H1 (cell line): ENCODE data around the gene CD96. TPM values are rescaled to one million over a fixed set of nuclear protein-coding genes. Genes with fewer than 3 reads are reported as not detected.

Experiments used
- CTCF ChIA-PET: fragments of 300-600 bp; sonication (Branson Sonifier 250); formaldehyde crosslinking; loops from one replicate; lab custom pipeline; 2021; ENCODE audit not compliant: partially characterized antibody; lab: Charles Lee
- POLR2A ChIA-PET: fragments of 300-600 bp; sonication (Branson Sonifier 250); formaldehyde crosslinking; loops from one replicate; lab custom pipeline; 2021; ENCODE audit warnings: inconsistent platforms; ENCODE audit not compliant: partially characterized antibody; lab: Charles Lee
- DNase-seq, 2 experiments: peaks; one replicate each; pipeline versions ENCODE4 v3.0.0 to v3.0.0-alpha.2; 2010 to 2022; ENCODE audit warnings: low spot score in 2 of 2, low read depth in 1 of 2, mixed read lengths in 1 of 2
- FAIRE-seq: peaks from 2 replicates; lab custom pipeline; 2011; peaks lifted over from hg19 to GRCh38; lab: Jason Lieb, UNC
- H2AFZ ChIP-seq: 2 replicates; pipeline ENCODE4 v1.8.1; 2012; ENCODE audit warnings: low read length, inconsistent platforms
- H2AK5ac ChIP-seq: 2 replicates; pipeline ENCODE4 v1.6.1; 2013; ENCODE audit warnings: low read depth, low read length
- H2BK120ac ChIP-seq: replicated peaks from 2 replicates; pipeline ENCODE3; 2013; ENCODE audit warnings: low read depth, low read length, inconsistent platforms
- H2BK12ac ChIP-seq: 2 replicates; pipeline ENCODE4 v1.6.1; 2013; ENCODE audit warnings: low read depth, low read length
- H2BK15ac ChIP-seq: 2 replicates; pipeline ENCODE4 v1.6.1; 2013; ENCODE audit warnings: low read length
- H2BK20ac ChIP-seq: 2 replicates; pipeline ENCODE4 v1.6.1; 2013; ENCODE audit warnings: low read length
- H2BK5ac ChIP-seq: 2 replicates; pipeline ENCODE4 v1.6.1; 2013; ENCODE audit warnings: low read depth, low read length
- H3K14ac ChIP-seq: 2 replicates; pipeline ENCODE4 v1.6.1; 2013; ENCODE audit warnings: inconsistent platforms; ENCODE audit not compliant: insufficient read length
- H3K18ac ChIP-seq: 2 replicates; pipeline ENCODE4 v1.6.1; 2013; ENCODE audit warnings: low read length; ENCODE audit errors: extremely low read depth
- H3K23ac ChIP-seq: 2 replicates; pipeline ENCODE4 v1.6.1; 2013; ENCODE audit warnings: inconsistent platforms; ENCODE audit not compliant: insufficient read length
- H3K23me2 ChIP-seq: 2 replicates; pipeline ENCODE4 v1.6.1; 2013; ENCODE audit warnings: low read depth, low read length
- H3K27ac ChIP-seq: 2 replicates; pipeline ENCODE4 v1.6.1; 2011; ENCODE audit warnings: low read depth, low read length, inconsistent platforms
- H3K27me3 ChIP-seq, 4 experiments: replicated peaks in 1 of 4; 1 replicate in 1 of 4; 2 replicates in 3 of 4; pipeline versions ENCODE4 v1.6.1 to v1.8.1; 2011 to 2013; ENCODE audit warnings: low read length in 3 of 4, mild to moderate bottlenecking in 3 of 4, inconsistent platforms in 2 of 4, mixed read lengths in 2 of 4, moderate library complexity in 1 of 4; ENCODE audit not compliant: control insufficient read depth in 3 of 4, insufficient read depth in 3 of 4; ENCODE audit errors: extremely low read depth in 1 of 4
- H3K36me3 ChIP-seq, 4 experiments: 2 replicates each; pipeline versions ENCODE4 v1.6.1 to v1.8.1; 2011 to 2013; ENCODE audit warnings: mild to moderate bottlenecking in 4 of 4, low read length in 3 of 4, moderate library complexity in 2 of 4, control low read depth in 1 of 4, inconsistent platforms in 1 of 4; ENCODE audit not compliant: insufficient read depth in 4 of 4, control insufficient read depth in 2 of 4
- H3K4ac ChIP-seq: replicated peaks from 2 replicates; pipeline ENCODE3; 2013; ENCODE audit warnings: low read length, low read depth, mixed read lengths, inconsistent platforms; ENCODE audit not compliant: insufficient read length
- H3K4me1 ChIP-seq, 4 experiments: replicated peaks in 1 of 4; 1 replicate in 1 of 4; 2 replicates in 3 of 4; pipeline versions ENCODE4 v1.6.1 to v1.8.1; 2011 to 2013; ENCODE audit warnings: low read length in 3 of 4, inconsistent platforms in 2 of 4, mixed read lengths in 1 of 4; ENCODE audit not compliant: insufficient read depth in 4 of 4, control insufficient read depth in 3 of 4
- H3K4me2 ChIP-seq, 2 experiments: 2 replicates each; pipeline versions ENCODE4 v1.6.1 to v1.8.1; 2011 to 2013; ENCODE audit warnings: low read depth in 2 of 2, low read length in 2 of 2, control low read depth in 1 of 2, inconsistent platforms in 1 of 2, mild to moderate bottlenecking in 1 of 2; ENCODE audit not compliant: insufficient read depth in 1 of 2
- H3K4me3 ChIP-seq, 4 experiments: fragments of 200-600, 300-600 bp in 1 of 4; sonication (generic), shearing (Covaris generic), sonication (Bioruptor Twin) in 1 of 4; 2 replicates each; pipeline versions ENCODE4 v1.5.1 to v1.8.1; 2011 to 2016; ENCODE audit warnings: low read length in 4 of 4, low read depth in 3 of 4, control low read depth in 2 of 4, inconsistent platforms in 2 of 4, mild to moderate bottlenecking in 2 of 4, mixed read lengths in 1 of 4, moderate library complexity in 1 of 4; ENCODE audit not compliant: insufficient read depth in 2 of 4; ENCODE audit errors: extremely low read depth in 1 of 4
- H3K56ac ChIP-seq: replicated peaks from 2 replicates; pipeline ENCODE3; 2013; ENCODE audit warnings: low read depth, mild to moderate bottlenecking, mixed read lengths, low read length, inconsistent platforms; ENCODE audit not compliant: insufficient read length
- H3K79me1 ChIP-seq: 2 replicates; pipeline ENCODE4 v1.6.1; 2013; ENCODE audit warnings: low read depth, low read length, control low read depth
- H3K79me2 ChIP-seq, 2 experiments: 2 replicates each; pipeline versions ENCODE4 v1.6.1 to v1.8.1; 2012 to 2013; ENCODE audit warnings: low read length in 2 of 2, mild to moderate bottlenecking in 2 of 2, inconsistent platforms in 1 of 2; ENCODE audit not compliant: insufficient read depth in 2 of 2, control insufficient read depth in 1 of 2
- H3K9ac ChIP-seq, 4 experiments: replicated peaks in 1 of 4; 1 replicate in 1 of 4; 2 replicates in 3 of 4; pipeline versions ENCODE4 v1.6.1 to v1.8.1; 2011 to 2013; ENCODE audit warnings: low read depth in 3 of 4, low read length in 3 of 4, control low read depth in 2 of 4, mild to moderate bottlenecking in 2 of 4, moderate library complexity in 2 of 4, inconsistent platforms in 1 of 4; ENCODE audit errors: extremely low read depth in 1 of 4
- H3K9me3 ChIP-seq, 2 experiments: 2 replicates each; pipeline versions ENCODE4 v1.6.1 to v1.8.1; 2012 to 2013; ENCODE audit warnings: mild to moderate bottlenecking in 2 of 2, moderate library complexity in 2 of 2, control low read depth in 1 of 2, inconsistent platforms in 1 of 2, low read depth in 1 of 2, low read length in 1 of 2, mixed read lengths in 1 of 2; ENCODE audit not compliant: insufficient read depth in 2 of 2
- H4K20me1 ChIP-seq, 2 experiments: replicated peaks in 1 of 2; 2 replicates each; pipeline versions ENCODE3 to v1.8.1; 2011 to 2013; ENCODE audit warnings: inconsistent platforms in 2 of 2, low read length in 2 of 2, mild to moderate bottlenecking in 1 of 2; ENCODE audit not compliant: insufficient read depth in 2 of 2, control insufficient read depth in 1 of 2
- H4K5ac ChIP-seq: 2 replicates; pipeline ENCODE4 v1.6.1; 2013; ENCODE audit warnings: low read length, low read depth, mixed read lengths, inconsistent platforms; ENCODE audit not compliant: insufficient read length
- H4K8ac ChIP-seq: 2 replicates; pipeline ENCODE4 v1.8.0; 2013; ENCODE audit warnings: mild to moderate bottlenecking, moderate library complexity, low read length, inconsistent platforms; ENCODE audit not compliant: insufficient read depth; ENCODE audit errors: extremely low read depth
- H4K91ac ChIP-seq: replicated peaks from 2 replicates; pipeline ENCODE3; 2013; ENCODE audit warnings: low read length, mixed read lengths, inconsistent platforms; ENCODE audit not compliant: insufficient read length
- GTF2F1 ChIP-seq: IDR thresholded peaks from 2 replicates; pipeline ENCODE4 v1.6.1; 2012; ENCODE audit warnings: low read depth, low read length, improper control_type of control experiment, borderline replicate concordance
- RAD21 ChIP-seq, 2 experiments: IDR thresholded peaks in 1 of 2; conservative IDR thresholded peaks in 1 of 2; 2 replicates each; pipeline ENCODE4 v1.6.1; 2011; ENCODE audit warnings: low read depth in 2 of 2, low read length in 2 of 2, improper control_type of control experiment in 1 of 2, inconsistent platforms in 1 of 2, mild to moderate bottlenecking in 1 of 2, moderate library complexity in 1 of 2
- SP1 ChIP-seq: IDR thresholded peaks from 2 replicates; pipeline ENCODE4 v1.6.1; 2011; ENCODE audit warnings: low read depth, low read length
- WGBS, 2 experiments: shearing (Covaris generic) in 1 of 2; methylation state at CpG; one replicate each; pipeline versions ENCODE4 v1.1.6 to v1.1.7; 2013 to 2015; ENCODE audit warnings: low lambda C conversion rate in 2 of 2, mixed read lengths in 2 of 2, inconsistent platforms in 1 of 2, low coverage in 1 of 2, missing lambda C conversion rate in 1 of 2; ENCODE audit not compliant: insufficient replicate concordance in 2 of 2, insufficient coverage in 1 of 2, insufficient read length in 1 of 2; ENCODE audit errors: extremely low coverage in 1 of 2, missing lambda C conversion rate in 1 of 2; 5-methylcytosine and 5-hydroxymethylcytosine counted together
- polyA plus RNA-seq, 7 experiments: library from polyadenylated mRNA; depleted of rRNA in 3 of 7; stranded (reverse) in 5 of 7; unstranded in 2 of 7; fragments of >200 nt in 5 of 7; fragments of 200-250 nt in 2 of 7; gene quantifications; 1 replicate in 5 of 7; 2 replicates in 1 of 7; 4 replicates in 1 of 7; pipeline versions ENCODE4 v1.2.1 to v1.2.3, GENCODE V29; 2011 to 2013; ENCODE audit warnings: missing spikeins in 2 of 7, mixed read lengths in 2 of 7
- total RNA-seq: library from RNA; stranded (reverse); fragmentation: NEBNext Ultra II Directional; extraction: Animal tissue kit (Norgen Biotek cat#: 25700); gene quantifications from 2 replicates; pipeline ENCODE4 v1.2.1, GENCODE V29; 2021

CD96 gene
- total and polyA plus RNA-seq, 2 of the 8 experiments (the other 6 are each of a cell fraction or from before 2014, with no cell fraction given): not detected

DNA sequence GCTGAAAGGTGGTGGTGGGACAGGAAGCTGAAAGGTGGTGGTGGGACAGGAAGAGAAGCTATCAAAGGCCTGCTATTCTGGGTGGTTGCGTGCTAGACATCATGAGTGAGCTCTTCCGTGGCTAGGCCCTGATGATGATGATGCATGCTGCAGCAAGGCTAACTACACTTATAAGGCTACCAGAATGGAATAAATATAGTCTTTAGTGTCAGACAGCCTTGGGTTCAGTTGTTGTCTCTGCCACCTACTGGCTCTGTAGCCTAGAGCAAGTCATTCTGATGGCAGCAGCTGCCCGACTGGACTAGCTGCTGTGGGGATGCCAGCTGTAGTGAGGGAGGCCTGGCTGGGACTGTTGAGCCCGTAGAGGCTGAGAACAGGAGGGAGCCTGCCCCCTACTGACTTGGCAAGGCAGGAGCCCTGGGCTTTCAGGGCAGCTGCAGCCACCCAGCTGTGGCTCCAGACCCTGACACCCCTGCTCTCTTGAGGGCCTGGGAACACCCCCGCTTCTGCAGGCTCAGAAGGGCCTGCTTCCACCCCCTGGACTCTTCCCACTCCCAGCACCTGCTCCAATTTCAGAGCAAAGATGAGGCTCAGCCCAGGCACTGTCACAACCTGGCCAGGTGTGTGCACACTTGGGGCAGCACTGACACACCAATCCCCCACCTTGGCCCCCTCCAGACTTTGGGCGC is 74.6 kb downstream of the CD96 start:
- TF ChIP-seq SP1 (no peak), GTF2F1 (no peak), RAD21 (IDR thresholded peaks at IDR 0.05 in 1 of 2, conservative IDR thresholded peaks at IDR 0.05 in 1 of 2; ENCODE audit: low read depth in 2 of 2, low read length in 2 of 2) (0 out of 4 replicates have a peak, but pooled peaks of 1 of the 2 experiments have one; percentile 2)
- CTCF ChIA-PET: interaction anchor here (1.0 kb wide), 2 partner anchors 16 to 53 kb away, joined by 3 read pairs; no protein-coding TSS in a partner anchor
- POLR2A ChIA-PET: no interaction called here

More for the DNA sequence above, 74.6 kb downstream of the CD96 start:
- FAIRE-seq (no peak), DNase-seq (no peak)
- Histone ChIP-seq H2BK120ac (no peak overlapping the region), H3K4ac (no peak overlapping the region), H3K9me3 (peaks cover 0 to 6% of the 10 kb centered on the region in 2 experiments; a peak in 1 of 4 replicates), H4K8ac (no peak overlapping the region), H3K27me3 (no peaks in the 10 kb centered on the region), H2BK15ac (no peak overlapping the region), H3K56ac (no peak overlapping the region), H3K23ac (no peak overlapping the region), H2BK20ac (no peak overlapping the region), H3K4me3 (no peak overlapping the region), H3K27ac (no peak overlapping the region), H3K14ac (no peak overlapping the region), H2AK5ac (no peak overlapping the region), H3K36me3 (no peaks in the 10 kb centered on the region), H3K4me1 (no peaks in the 10 kb centered on the region), H3K23me2 (no peaks in the 10 kb centered on the region), H3K4me2 (no peak overlapping the region), H4K5ac (no peak overlapping the region), H4K91ac (no peak overlapping the region), H2BK5ac (no peak overlapping the region), H3K9ac (no peak overlapping the region), H3K79me1 (no peaks in the 10 kb centered on the region), H3K18ac (no peak overlapping the region; the same call in 1 of the 2 replicates), H2BK12ac (no peak overlapping the region; the same call in 1 of the 2 replicates), H4K20me1 (no peaks in the 10 kb centered on the region), H2AFZ (no peak overlapping the region), H3K79me2 (no peaks in the 10 kb centered on the region)
- 89% methylated on average over 6 of the region's 6 CpGs; no CpG with 5 or more reads in 1 of the 2 experiments for WGBS, 2 experiments
